Measurements from ENCODE around the gene FOXD1. TPM values are rescaled to one million over a fixed set of nuclear protein-coding genes. Genes with fewer than 3 reads are reported as not detected.

The FOXD1 gene
- total RNA-seq, 2 experiments from 2014 or later = 0.13 TPM; not detected in 1

Other genes starting within 250 kb of the FOXD1 start
- 100 to 1,000 TPM; 737 to 768 TPM for gene BTF3, start 49.7 kb upstream of the FOXD1 start, total RNA-seq
- gene ANKRA2, start 116.9 kb upstream of the FOXD1 start, total RNA-seq = 10 to 100 TPM; 12.4 to 13.4 TPM
- 10 to 100 TPM; 22.9 to 23.8 TPM for gene UTP15, start 117.0 kb upstream of the FOXD1 start, total RNA-seq
- not detected for gene ARHGEF28, start 177.4 kb upstream of the FOXD1 start, total RNA-seq

All from activated CD8-positive, alpha-beta T cell treated with anti-CD3 and anti-CD28 coated beads, Interleukin-2, amount 10 ng/mL, durations not matched to agents 7 days and 5 days (primary cell).